Left cardiac atrium (tissue), 4 donors: Measurements from ENCODE around the gene FRMD4A. TPM values are rescaled to one million over a fixed set of nuclear protein-coding genes. Genes with fewer than 3 reads are reported as not detected.

Experiments used
- ATAC-seq, 2 donors: fragments of 200-7000 bp; cut with Tn5 transposase; one replicate each; pipeline ENCODE4 v1.9.1; 2020; ENCODE audit warnings: mild to moderate bottlenecking in 2 of 2, moderate library complexity in 2 of 2
- DNase-seq: peaks from one replicate; pipeline ENCODE4 v3.0.0-alpha.2; 2020
- intact Hi-C, 2 donors: fragments of 100-400 bp; cut with DNase I; formaldehyde crosslinking; loops; one replicate each; pipeline versions ENCODE4 v1.14.1 to v1.15.1; 2022 to 2023
- long read RNA-seq: library from polyadenylated mRNA; unstranded; transcript quantifications from one replicate; pipeline ENCODE4 v2.0.0, GENCODE V29; 2021
- total RNA-seq, 2 donors: library from RNA; stranded (reverse); fragmentation: NEBNext Ultra II Directional; extraction: Animal tissue kit (Norgen Biotek cat#: 25700); gene quantifications; one replicate each; pipeline ENCODE4 v1.2.1, GENCODE V29; 2021
- donor health status: DM: no; HTN: yes; CAD: no.
- donor health status: DM: no; HTN: yes; CAD: no; lungs with severe emphysema.
- donor health status: DM: yes; HTN: yes; CAD: no.
- donor health status: Dilated cardiomyopathy.

FRMD4A gene
- total RNA-seq, result 10 to 100 TPM; 39.0 to 44.2 TPM
- long read RNA-seq, partial matches to known transcripts, result 1 of 9 reads
- long read RNA-seq, other reads (novel, unspliced or antisense), result 8 of 9 reads

DNA sequence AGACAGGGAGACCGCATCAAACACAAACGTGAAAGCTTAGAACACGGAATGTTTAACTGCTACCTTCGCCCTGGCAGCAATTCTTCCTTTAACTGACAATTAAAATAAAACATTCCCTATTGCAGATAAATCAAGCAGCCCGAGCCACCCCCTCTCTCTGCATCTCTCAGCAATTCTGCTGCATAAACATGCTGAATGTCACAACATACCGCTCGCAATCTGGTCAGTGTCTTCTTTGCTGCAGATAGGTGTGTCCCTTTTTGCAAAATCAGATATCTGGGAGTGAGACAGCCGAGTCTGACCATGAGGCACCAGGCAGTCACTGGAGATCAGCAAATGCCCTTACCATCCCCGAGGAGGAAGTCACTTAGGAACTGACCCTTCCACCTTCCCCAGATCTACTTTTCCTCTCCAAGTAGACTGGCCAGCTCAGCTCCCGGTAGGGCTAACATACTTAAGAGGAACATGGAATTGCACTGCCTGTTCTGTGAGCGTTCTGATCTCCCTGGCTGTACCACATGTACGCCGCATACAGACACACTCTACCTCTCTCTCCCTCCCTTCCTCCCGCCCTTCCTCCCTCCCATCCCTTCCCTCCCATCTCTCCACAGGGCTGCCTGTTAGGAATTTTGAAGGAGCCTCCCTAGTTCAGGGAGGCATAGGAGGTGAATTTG is at the start of gene FRMD4A:
TSS of gene FRMD4A (minus strand) at position 537 of the 674 bp plus-strand sequence.
- ATAC-seq (peak in 1 of 2 donors; percentile 76), DNase-seq (no peak)
- intact Hi-C loops, result no loop called here

DNA sequence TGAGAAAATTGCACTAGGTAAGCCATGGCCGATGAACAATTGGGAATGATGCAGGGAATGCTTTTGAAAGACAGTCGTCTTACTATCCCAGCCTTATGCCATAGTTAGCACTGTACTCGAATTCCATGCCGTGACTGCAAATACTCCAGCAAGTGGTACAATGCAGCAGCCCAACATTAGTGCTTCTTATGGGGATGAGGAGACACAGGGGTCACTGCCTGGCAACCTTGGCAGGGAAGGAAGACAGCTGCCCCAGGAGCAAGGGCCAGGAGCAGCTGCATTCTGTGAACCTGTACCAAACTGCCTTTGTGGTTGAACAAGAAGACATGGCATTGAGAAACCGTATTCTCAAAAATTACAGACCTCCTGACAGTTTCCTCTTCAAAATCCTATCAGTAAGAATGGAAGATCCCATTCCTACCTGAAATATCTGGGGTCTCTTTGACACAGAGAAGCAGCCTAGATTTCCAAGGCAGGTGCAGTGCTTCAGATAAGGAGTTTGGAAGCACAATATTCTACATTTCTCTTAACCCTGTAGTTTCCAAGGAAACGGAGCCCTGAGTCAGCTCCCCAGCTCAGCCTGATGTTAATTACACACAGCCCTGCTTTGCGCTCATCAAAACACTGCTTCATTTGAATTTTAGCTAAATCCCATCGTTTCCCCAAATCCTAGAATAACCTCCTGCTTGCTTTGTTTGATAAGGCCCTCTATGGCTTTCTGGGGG is 49.0 kb upstream of the FRMD4A start:
- ATAC-seq, result no peak
- intact Hi-C loops, result no loop called here

DNA sequence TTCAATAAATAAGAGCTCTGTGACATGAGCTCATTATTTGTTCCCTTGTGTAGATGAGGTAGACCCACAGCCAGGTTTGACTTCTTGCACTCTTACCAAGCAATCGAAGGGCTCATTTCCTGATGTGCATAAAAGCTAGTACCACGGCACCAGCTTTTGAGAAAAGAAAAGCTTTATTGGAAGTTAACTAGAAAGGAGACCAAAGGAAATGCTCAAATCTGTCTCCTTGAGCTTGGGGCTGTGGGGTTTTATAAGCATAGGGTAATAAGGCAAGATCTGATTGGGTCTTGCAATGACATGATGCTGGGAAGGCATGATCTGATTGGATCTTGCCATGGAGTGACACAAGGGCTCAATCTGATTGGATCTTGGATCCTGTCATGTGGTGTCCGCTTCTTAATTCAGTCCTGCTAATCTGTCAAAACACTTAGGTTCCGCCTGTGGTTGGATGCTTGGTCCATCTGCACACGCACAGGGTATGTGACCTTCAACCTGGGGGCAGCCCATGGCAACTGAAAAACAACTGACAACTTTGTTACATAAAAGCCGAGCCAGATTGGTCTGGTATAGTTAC is 47.8 kb upstream of the FRMD4A start:
- intact Hi-C loops, result no loop called here
- ATAC-seq, result no peak
- no peak for DNase-seq

More for the DNA sequence above, 49.0 kb upstream of the FRMD4A start:
- no peak for DNase-seq

GRCh38 chr10:14377591-14378175 is 47.0 kb upstream of the FRMD4A start:
- intact Hi-C loops, result no loop called here
- ATAC-seq, result no peak
- no peak for DNase-seq

- intact Hi-C loops, result no loop called here
- ATAC-seq (no peak), DNase-seq (no peak)
Measured at GRCh38 chr10:14374745-14375445, 44.2 kb upstream of the FRMD4A start.

DNA sequence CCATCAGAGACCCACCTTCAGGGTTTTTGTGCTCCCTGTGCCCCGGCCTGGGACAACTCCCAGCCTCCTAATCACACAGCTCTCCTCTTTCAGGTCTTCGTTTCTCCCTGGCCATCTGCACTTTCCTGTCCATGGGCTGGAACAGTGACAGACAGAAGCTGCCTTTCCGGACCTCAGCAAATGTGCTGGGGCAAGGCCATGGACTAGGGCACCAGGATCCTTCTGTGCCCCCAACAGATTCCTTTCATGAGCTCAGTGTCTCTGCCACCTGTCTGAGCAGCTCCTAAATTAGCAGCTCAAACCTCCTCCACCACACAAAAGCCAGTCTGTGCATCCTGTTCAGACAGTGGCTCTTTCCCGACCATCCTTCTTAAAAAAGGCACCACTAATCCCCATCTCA is 41.9 kb upstream of the FRMD4A start:
- intact Hi-C loops, result no loop called here
- DNase-seq, result no peak
- no peak for ATAC-seq

GRCh38 chr10:14371581-14371980 is 40.9 kb upstream of the FRMD4A start:
- DNase-seq, result no peak
- no peak for ATAC-seq
- intact Hi-C loops, result no loop called here

DNA sequence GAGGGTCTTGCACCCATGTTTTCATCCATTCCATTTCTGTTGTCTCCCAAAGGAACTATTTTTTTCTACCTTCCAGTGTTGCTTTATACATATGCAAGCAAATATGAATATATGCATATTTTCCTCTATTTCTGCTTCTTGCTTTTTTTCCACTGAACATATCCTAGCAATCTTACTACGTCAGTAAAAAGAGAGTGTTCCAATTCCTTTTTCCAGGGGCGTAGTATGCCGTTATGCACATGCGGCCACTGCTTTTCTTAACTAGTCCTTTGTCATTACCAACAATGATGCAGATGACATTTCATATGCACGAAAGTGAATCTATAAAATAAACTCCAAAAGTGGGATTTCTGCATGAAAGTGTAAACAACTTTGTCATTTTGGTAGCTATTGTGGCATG is 40.2 kb upstream of the FRMD4A start:
- intact Hi-C loops, result no loop called here
- ATAC-seq (no peak), DNase-seq (no peak)

GRCh38 chr10:14369906-14370305 is 39.2 kb upstream of the FRMD4A start:
- ATAC-seq, result no peak
- DNase-seq, result no peak
- intact Hi-C loops, result no loop called here

DNA sequence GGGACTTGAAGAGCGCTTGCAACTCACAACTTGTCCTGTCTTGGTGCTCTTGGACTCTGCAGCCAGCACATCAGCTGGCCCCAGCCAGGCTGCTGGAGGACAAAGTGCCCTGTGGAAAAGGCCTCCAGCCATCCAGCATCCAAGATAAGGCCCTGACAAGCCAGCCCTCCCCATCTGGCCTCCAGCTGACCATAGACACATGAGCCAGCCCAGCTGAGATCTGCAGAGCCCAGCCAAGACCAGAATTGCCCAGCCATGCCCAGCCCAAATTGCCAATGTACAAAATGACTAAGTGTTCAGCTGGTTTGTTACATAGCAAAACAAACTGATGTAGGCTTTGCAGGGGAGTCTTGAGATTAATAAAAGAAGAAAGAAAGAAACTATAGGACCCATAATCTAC is 36.0 kb upstream of the FRMD4A start:
- no peak for DNase-seq
- no peak for ATAC-seq
- intact Hi-C loops, result no loop called here

DNA sequence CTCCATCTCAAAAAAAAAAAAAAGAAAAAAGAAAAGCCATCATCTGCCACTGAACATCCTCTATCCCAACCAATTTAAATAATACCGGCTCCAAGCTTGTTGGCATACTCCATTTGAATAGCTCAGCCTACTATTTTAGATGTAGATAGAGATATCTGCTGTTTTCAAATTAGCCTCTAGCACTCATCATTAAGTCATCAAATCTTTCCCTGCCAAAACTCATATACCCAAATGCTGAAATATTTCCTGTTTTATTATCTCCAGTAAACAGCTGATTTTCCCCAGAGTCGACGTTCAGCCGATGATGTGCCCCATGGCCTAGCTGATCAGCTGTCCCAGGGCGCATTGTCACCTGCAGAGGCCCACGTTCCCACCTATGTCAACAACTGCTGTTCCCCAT is 34.5 kb upstream of the FRMD4A start:
- no peak for ATAC-seq
- intact Hi-C loops, result no loop called here
- DNase-seq, result no peak

- intact Hi-C loops, result no loop called here
- ATAC-seq (no peak), DNase-seq (no peak)
Measured at GRCh38 chr10:14362104-14362503, 31.4 kb upstream of the FRMD4A start.

DNA sequence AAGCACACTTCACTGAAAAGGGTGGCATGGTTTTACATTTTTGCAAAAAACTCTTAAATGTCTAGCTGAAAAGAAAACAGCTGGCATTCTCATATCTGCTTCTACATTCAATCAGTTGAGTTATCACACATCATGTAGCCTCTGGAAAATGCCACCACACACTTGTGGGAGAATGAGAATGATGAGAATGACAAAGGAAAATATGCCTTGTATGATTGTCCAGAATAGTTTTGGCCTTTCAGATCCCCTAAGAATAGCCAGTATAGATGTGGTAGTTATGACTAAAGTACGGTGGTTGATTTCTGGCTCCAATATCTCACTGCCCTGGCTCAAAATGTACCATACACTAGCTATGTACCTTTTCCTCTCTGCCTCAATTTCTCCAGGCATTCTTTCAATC is 30.2 kb upstream of the FRMD4A start:
- DNase-seq (no peak), ATAC-seq (no peak)
- intact Hi-C loops, result no loop called here

DNA sequence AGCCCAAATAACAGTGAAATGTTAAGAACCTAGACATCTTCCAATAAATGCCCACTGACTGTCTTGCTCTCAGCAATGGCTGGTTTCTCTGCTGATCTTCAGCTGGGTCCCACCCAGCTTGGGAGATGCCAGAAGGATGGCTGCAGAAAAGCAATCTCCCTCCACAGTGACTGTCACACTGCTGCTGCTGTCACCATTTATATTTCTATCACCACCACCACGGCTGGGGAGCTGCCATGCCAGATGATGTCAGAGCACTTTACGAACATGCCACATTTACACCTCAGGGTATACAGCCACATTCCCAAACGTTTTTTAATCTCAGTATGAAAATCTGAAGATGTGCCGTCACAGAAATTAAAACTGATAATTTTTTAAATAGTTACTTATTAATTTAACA is 29.8 kb upstream of the FRMD4A start:
- DNase-seq (no peak), ATAC-seq (peak in 1 of 2 donors; percentile 18)
- intact Hi-C loops, result no loop called here

DNA sequence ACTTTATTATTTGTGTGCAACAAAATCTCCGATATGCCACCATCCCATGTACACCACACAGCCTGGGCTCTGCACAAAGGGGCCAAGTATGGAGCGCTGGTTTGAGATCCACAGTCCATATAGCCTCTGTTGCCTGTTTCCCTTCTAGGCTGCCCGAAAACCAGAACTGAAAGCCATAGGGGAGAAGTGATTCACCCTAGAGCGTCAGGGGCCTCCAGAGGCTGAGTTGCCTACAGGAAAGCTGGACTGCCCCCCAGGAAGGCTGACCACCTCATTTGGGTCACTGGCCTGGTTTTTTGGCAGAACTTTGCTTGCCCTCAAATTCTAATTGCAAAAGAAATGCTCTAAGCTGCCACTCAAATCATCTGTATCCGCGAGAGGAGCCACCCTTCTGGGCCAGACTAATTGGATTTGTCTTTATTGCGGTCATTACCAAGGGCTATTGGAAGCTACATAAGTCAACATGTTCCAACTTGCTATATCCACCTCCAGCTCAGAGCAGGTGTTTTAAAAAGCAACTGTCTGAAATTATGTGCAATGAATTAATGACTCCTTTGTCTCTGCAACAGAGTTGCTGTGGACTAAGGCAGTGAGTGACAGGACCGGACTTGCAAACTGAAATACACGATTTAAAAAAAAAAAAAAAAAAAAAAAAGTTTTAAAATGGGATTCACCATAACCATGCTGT is 28.3 kb upstream of the FRMD4A start:
- intact Hi-C loops, result no loop called here
- no peak for ATAC-seq
- no peak for DNase-seq

GRCh38 chr10:14356921-14357320 is 26.2 kb upstream of the FRMD4A start:
- DNase-seq (no peak), ATAC-seq (no peak)
- intact Hi-C loops, result no loop called here

DNA sequence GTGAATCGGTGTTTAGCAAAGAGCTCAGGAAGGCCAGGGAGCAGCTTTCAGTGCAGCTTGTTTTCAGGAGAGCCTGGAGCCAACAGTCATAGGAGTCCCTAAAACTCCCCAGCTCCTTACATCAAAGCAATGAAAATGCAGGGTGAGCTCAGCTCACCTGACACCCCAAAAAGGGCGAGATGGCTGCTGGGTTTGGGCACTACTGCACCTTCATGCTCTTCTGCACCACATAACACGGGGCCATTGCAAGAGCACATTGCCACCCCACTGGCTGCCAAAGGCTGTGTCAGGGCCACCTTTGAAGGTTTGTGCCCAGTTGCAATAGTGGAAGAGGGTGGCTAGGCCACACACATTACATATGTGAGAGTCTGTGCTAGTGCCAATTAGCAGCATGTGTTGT is 25.0 kb upstream of the FRMD4A start:
- intact Hi-C loops, result no loop called here
- no peak for ATAC-seq
- DNase-seq, result no peak

DNA sequence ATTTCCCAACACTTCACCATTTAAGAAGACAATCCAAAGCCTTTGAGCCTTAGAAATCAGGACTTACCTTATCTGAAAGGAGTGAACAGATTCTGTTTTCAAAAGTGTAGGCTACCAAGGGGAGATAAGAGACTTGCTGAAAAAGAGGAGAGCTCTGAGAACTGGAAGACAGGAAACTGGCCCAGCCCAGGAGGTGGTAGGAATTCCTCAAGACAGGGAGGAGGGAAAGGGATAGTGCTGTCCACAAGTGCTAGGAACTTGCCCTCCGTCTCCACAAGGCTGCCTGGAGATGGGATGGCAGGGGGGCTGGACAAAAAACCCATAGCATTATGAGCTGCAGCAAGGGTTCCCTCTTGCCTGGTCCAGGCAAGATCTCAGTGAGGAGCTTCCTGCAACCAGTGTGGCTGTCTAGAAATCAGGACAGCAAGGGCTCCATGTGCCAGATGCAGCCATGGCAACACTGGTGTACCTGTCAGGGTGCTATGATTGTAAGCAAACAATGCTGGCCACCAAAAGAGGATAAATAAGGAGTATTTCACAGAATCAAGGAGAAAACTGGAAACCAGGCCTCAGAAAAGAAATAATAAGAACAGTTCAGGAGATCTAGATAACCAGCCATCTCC is 22.7 kb upstream of the FRMD4A start:
- DNase-seq (no peak), ATAC-seq (peak in 1 of 2 donors; percentile 66)
- intact Hi-C loops, result no loop called here

DNA sequence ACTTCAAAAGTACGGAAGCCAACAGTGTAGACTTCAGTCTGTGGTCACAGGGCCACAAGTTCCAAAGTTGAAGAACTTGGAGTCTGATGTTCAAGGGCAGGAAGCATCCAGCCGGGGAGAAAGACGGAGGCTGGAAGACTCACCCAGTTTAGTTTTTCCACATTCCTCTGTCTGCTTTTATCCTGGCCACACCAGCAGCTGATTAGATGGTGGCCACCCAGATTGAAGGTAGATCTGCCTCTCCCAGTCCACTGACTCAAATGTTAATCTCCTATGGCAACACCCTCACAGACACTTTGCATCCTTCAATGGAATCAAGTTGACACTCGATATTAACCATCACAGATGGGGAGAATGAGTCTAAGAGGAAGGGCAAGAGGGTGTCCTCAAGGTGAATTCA is 19.3 kb upstream of the FRMD4A start:
- ATAC-seq (no peak), DNase-seq (no peak)
- intact Hi-C loops, result no loop called here
